HUDEP-2 (cell line): ENCODE results near the gene SYNDIG1.

Experiments used
- DNase-seq, 76 experiments: peaks; one replicate each; lab custom pipeline; 2025; ENCODE audit not compliant: unreplicated experiment in 76 of 76; lab: John Stamatoyannopoulos, UW

The SYNDIG1 gene

GRCh38 chr20:24469894-24470745 lies 691 bp downstream of the SYNDIG1 start:
- no peak for DNase-seq

DNA sequence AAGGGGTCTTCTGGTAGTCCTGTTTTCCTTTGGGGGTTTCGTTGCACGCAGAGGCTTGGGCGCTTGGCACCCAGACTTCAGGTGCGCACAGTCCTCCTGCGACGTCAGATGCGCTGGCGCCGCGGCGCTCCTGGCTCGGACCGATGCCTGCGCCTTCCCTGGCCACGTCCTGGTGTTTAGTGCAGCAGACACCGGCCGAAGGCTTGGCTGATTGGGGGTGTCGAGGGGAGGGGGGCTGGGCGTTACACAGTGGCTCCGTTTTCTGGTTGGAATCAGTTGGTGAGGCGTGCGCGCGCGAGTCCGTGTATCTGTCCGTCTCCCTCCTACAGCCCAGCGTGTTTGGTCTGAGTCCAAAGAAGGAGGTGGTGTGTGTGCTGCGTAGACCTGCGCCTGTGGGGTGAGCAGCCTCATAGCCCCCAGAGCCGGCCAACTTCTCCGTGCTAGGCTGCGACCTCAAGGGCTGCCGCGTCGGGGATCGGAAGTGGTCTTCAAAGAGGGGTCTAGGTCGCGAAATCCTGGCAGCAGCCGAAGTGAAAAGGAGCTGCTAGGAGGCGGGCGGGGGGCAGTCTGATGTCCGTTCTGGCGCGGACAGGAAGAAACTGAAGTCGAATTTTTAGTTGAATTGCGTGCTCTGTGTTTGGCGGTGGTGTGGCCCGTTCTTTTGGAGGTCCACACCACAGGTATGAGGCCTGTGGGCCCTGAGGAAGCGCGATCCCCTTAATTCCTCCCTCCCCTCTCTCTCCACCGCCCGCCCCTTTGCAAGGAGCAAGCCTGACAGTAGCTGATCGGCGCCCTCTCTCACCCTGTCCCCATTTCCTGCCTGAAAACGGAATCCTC lies 1.5 kb downstream of the SYNDIG1 start:
- no peak for DNase-seq

DNA sequence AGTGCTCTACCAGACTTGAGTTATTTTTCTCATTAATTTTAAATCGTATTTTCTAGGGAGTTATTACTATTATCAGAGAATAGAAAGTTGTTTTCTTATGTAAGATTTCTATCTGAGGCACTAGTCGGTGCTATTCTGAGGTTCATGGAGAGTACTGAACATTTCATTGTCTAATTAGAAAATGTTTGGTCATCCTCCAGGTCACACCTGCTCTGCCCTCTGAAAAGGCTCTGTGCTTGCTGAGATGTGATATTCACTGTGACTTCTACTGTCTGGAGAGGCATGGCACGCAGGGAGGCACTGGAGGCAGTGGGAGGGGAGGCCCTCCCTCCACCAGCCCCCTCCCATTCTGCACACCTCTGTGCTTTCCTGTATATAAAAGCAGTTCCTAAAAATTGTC lies 3.0 kb downstream of the SYNDIG1 start:
- DNase-seq: no peak

- DNase-seq: no peak
Measured at GRCh38 chr20:24473435-24474223, 4.2 kb downstream of the SYNDIG1 start.

DNA sequence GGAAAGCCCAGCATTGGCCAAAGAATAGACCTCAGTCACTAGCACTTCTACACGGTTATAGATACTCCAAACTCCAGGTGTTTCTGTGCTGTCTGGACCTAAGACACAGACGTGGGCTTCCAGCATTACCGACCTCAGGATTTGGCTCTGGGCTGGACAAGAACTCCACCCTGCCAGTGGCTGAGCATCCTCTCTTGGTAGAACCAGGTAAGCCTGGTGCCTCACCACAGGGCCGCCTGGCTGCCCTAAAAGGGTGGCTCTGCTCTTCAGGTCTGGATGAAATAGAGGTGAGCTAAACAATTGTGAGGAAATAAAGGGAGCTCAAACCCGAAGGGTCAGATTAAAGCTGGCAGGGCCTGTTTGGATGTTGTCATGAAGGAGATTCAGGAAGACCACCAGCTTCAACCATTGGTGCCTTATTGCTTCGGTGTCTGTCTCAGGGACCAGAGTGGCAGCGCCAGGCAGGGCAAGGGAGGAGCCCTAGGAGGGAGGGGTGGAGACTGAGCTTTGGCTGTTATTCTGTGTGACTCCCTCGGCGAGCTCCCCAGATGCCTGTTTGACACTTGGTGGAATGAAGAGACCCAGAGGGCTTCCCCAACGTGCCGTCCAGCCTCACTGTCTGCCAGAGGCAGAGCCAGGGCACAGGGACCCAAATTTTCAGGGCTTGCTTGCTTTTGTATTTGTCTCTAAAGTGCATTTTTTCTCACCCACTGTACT lies 8.6 kb downstream of the SYNDIG1 start:
- no peak for DNase-seq

- DNase-seq: no peak
Measured at GRCh38 chr20:24478584-24478983, 9.2 kb downstream of the SYNDIG1 start.

DNA sequence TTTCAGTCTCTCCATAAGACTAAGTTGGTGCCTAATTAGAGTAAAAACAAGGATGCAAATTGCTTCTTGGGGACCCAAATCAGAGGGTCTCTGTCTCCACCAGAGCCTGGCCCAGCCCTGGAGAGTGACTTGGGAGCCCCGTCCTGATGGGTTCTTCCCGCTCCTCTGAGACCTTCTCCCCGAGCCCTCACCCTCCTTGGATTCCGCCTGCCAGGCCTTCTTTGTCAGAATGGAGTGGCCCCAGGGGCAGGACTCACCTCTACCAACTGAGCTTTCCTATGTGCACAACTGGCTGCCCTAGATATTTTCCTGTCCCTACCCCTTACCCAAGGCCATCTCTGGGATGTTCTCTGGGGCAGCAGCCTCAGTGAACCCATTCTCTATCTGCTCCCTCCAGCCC lies 9.7 kb downstream of the SYNDIG1 start:
- DNase-seq: no peak

GRCh38 chr20:24479595-24479994 lies 10.2 kb downstream of the SYNDIG1 start:
- no peak for DNase-seq

DNA sequence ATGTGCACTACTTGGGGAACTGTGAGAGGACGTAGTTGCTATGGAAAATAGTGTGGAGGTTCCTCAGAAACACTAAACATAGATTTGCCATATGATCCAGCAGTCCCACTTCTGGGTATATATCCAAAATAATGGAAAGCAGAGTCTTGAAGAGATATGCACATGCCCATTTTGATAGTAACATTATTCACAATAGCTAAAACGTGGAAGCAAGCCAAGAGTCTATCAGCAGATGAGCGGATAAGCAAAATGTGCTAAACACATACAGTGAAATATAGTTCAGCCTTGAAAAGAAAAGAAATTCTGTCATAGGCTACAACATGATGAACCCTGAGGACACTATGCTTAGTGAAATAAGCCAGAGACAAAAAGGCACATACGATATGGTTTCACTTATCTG lies 11.1 kb downstream of the SYNDIG1 start:
- DNase-seq: no peak

GRCh38 chr20:24481173-24481572 lies 11.7 kb downstream of the SYNDIG1 start:
- DNase-seq: no peak

GRCh38 chr20:24483435-24484080 lies 14.1 kb downstream of the SYNDIG1 start:
- no peak for DNase-seq

DNA sequence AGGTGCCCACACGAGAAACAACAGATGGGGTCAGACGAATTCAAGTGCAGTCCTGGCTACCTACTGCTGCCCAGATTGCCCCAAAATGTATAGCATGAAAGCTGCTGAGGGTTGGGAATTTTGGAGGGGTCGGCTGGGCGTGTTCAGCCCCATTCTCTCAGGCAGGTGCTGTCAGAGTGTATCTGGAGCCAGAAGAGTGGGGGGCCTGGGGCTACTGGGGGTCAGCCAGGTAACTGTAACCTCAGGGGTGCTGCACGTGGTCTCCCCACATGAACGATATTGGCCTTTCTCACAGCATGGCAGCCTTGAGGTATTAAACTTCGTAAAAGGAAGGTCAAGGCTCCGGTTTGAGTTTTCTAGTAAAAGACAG lies 14.6 kb downstream of the SYNDIG1 start:
- no peak for DNase-seq

GRCh38 chr20:24485981-24486380 lies 16.6 kb downstream of the SYNDIG1 start:
- no peak for DNase-seq

DNA sequence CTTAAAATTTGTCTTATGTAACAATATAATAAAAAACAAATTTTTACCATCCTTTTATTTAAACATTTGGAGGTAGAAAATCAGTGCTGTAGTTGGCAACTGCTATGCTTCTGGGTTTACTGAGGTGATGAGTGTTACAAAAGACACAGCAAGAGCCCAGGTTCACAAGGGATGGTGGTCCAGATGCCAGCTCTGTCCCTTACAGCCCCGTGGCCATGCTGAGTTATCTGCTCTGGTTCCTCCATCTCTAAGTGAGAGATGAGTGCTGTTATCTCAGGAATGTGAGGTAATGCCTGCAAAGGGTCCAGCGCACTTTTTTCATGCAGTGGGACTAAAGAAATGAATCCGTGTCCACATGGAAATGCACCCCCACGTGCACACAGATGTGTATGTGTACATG lies 17.8 kb downstream of the SYNDIG1 start:
- DNase-seq: no peak

GRCh38 chr20:24487648-24488047 lies 18.2 kb downstream of the SYNDIG1 start:
- DNase-seq: no peak

GRCh38 chr20:24488064-24488799 lies 18.8 kb downstream of the SYNDIG1 start:
- DNase-seq: no peak

DNA sequence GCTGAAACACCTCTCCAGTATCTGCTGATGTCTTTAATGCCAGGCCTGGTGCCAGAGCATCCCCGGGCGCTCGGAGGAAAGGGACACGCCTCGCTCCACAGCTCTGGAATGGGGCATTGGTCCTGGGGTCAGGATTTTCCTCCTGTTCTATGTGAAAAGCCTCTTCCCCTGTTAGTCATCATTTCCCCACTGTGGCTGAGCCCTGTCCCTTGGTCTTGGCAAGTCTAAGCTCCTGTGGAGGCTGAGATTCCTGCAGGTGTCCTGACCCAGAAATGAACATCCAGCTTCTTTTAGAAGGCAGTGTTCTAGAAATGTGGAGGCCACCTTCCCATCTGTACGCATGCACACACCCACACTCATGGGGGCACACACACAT lies 19.4 kb downstream of the SYNDIG1 start:
- no peak for DNase-seq

DNA sequence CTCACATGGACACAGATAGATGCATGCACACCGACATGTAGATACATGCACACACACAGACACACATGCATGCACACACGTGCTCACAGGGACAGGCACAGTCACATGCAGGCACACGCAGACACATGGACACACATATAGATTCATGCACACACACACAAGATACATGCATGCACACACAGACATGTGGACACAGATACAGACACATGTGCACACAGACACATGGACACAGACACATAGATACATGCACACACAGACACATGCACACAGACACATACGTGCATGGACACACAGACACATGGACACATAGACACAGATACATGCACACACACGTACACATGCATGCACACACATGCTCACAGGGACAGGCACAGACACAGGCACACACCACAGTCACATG lies 19.8 kb downstream of the SYNDIG1 start:
- no peak for DNase-seq

DNA sequence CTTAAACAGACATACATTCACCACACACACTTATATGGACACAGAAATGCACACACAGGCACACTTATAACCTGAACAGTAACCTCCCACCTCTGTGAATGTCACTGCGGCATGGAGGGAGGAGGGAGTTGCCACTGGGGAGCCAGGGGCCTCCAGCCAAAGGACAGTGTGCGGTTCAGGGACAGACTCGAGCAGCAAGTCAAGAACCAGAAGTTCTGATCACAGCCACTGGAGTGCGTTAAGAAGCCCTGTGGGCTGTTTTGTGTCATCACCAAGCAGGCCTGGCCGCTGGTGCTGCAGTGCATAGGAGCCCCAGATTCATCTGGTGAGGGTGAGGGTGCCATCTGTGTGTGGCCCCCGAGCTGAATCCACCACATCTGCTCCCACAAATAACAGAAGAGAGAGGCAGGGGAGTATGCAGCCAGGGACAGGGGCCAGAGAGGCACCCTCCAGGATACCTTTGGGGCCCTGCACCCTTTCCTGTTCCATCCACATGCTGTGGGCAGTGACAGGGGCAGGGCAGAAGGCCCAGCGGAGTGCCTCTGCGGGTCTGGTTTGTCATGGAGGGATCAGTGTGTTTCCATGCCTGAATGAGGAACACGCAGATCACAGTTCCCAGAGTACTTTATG lies 20.3 kb downstream of the SYNDIG1 start:
- no peak for DNase-seq
